T47D (cell line): ENCODE results near the gene SLC25A18.
"Not testable (repeated sequence)": the region's sequence is repeated elsewhere in the genome, so short reads cannot be mapped to it uniquely, and the experiment has no call there.

Experiments
- DNase-seq, 2 experiments: peaks; one replicate each; pipeline versions ENCODE4 v3.0.0 to v3.0.0-alpha.2; 2011 to 2012; ENCODE audit warnings: low read depth in 1 of 2, low spot score in 1 of 2
- JUND ChIP-seq: IDR thresholded peaks from 2 replicates; pipeline ENCODE4 v1.6.1; 2012; ENCODE audit warnings: low read depth
- in situ Hi-C: cut with HindIII; loops from 2 replicates; pipeline ENCODE4 v1.10.0; 2016; ENCODE audit warnings: low sequenced_read_pairs, low pct_unique_long_range_greater_than_20kb

Gene SLC25A18, protein sequence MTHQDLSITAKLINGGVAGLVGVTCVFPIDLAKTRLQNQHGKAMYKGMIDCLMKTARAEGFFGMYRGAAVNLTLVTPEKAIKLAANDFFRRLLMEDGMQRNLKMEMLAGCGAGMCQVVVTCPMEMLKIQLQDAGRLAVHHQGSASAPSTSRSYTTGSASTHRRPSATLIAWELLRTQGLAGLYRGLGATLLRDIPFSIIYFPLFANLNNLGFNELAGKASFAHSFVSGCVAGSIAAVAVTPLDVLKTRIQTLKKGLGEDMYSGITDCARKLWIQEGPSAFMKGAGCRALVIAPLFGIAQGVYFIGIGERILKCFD

DNA sequence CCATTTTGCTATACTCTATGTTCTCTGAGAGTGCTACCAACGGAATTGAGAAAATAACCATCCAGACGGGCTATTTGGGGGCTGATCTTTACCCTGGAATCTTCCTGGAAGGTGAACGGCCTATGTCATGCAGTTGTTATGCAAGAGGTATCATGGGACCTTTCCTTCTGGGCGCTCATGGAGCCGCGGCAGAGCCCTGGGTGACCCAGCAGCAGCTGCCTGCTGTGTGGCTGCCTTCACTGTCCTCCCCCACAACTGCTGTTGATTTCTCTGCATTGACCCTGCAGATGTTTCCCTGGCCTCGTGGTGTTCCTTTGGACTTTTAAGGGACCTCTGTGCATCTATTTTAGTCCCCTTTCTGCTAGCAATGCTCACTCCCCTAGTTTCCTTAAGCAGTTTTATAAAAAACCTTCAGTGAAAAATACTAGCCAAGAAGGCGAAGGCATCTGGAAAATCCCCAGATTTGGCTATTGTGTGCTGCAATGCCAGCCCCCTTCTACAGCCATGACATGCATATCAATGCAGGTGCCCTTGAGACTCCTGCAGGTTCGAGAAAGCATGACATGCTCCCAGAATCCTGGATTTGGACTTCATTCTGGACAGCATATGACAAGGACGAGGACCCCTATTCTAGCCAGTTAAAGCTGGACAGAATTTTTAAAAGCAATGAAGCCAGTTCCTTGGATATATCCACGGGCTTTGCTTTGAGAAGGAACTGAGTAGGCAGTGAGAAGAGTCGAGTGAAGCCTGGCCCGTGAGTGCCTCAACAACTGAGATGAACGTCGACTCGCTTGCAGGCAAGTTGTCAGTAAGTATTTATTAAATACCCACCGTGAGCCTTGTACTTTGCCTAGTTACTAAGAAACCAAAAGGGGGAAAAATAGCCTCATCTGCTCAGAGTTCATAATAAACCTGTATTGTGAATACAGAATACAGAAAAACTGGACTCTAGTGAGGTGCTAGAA lies at the start of gene SLC25A18:
Gene SLC25A18 (plus strand): TSS at position 593 of the 965 bp plus-strand sequence. CDS start 16,447 bp downstream, outside the sequence.
- in situ Hi-C loops: no loop called here
- no peak for TF ChIP-seq JUND
- no peak for DNase-seq

DNA sequence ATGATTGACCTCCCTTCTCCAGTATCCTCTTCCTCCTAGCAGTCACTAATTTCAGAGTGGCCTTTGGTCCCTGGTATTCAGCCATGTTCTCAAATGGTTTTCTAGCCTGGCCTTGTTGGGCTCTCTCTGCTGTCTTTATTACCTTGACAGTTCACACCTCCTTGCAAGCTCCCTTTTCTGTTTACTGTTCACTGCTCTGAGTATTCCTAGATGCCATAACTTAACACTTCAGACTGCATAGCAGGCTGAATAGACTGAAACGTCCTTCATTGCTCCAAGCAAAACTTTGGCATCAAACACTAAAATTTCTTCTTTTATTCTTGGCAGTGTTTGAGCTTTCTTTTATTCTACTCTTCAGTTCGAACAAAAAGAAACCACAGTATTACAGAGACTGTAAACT lies 49.7 kb upstream of the SLC25A18 start:
- TF ChIP-seq JUND: no peak
- in situ Hi-C loops: no loop called here
- DNase-seq: no peak

DNA sequence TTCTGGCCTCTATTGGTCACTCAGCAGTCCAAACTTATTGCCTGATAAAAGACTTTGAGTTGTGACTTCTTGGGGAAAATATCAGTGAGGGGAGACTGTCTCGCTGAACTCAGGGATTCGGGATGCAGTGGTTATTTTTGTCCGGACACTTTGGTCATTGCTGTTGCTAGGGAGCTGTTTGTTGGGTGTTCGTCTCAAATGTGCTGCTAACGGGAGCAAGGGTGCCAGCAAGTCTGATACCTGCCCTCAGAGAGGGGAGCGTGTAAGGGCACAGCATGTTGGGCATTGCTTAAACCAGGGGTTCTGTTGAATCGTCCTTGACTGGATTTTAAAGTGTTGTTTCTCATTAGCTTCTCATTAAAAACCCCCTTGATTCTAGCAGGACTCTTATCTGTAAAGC lies 49.2 kb upstream of the SLC25A18 start:
- TF ChIP-seq JUND: no peak
- in situ Hi-C loops: no loop called here
- DNase-seq: no peak

DNA sequence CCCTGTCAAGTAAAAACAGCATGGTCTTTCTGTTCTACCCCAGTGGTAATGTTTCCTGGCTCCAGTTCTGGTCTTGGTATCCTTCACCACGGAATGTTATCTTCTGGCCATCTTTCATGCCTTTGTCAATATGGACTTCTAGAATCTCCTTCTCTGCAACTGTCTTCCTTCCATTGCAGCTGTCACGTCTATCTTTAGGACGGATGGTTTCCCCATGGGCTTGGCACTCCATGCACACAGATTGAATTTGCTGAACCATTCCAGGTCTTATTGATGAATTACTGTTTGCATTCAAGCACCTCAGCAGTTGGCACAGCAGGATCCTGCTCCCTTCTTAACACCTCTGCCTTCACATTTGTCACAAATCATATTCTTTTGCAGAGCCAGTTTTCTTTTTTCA lies 44.9 kb upstream of the SLC25A18 start:
- in situ Hi-C loops: no loop called here
- no peak for DNase-seq
- no peak for TF ChIP-seq JUND

DNA sequence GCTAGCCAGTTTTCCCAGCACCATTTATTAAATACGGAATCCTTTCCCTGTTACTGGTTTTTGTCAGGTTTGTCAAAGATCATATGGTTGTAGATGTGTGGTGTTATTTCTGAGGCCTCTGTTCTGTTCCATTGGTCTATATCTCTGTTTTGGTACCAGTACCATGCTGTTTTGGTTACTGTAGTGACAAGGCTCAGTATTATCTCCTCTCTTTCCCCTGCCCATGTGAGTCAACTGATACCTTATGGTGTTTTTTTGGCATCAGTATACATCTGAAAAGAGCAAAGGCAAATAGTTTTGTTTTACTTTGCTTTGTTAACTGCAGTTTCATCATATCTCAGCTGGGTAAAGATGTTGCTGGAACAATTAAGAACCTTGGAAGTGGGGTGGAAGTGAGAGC lies 41.3 kb upstream of the SLC25A18 start:
- in situ Hi-C loops, DNase-seq: not testable (repeated sequence)

DNA sequence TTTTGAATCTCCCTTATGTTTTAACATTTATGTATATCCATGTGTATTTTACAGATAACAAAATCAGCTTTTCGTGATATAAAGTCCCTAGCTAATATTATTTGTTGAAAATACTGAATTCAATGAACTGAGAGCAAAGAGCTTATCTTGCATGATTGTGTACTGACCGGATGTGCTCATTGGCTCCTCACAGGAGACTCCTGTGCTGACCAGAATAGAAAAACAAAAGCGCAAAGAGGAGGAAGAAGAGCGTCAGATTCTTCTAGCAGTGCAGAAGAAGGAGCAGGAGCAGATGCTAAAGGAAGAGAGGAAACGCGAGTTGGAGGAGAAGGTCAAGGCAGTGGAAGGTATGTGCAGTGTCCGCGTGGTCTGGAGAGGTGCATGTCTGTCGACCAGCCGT lies 39.4 kb upstream of the SLC25A18 start:
- no peak for DNase-seq
- no peak for TF ChIP-seq JUND
- in situ Hi-C loops: no loop called here

DNA sequence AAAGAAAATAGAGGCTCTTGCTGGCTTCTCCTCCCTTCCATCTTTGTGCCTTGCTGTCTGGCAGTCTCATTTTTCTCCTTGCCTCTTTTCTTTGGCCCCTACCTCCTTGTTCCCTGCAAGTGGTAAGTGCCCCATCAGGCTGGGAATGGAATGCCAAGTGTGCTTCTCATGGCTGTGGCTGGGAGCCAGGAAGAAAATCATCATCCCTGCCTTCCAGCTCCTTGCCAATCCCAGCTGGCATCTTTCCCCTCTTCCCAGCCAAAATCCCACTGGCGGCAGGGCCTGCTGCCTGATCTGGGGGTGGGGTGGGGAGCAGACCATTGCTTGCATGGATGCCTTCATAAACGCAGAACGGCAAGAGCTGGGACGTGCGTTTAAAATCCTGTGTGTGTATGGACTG lies 27.0 kb upstream of the SLC25A18 start:
- in situ Hi-C loops: no loop called here
- TF ChIP-seq JUND: no peak
- no peak for DNase-seq

DNA sequence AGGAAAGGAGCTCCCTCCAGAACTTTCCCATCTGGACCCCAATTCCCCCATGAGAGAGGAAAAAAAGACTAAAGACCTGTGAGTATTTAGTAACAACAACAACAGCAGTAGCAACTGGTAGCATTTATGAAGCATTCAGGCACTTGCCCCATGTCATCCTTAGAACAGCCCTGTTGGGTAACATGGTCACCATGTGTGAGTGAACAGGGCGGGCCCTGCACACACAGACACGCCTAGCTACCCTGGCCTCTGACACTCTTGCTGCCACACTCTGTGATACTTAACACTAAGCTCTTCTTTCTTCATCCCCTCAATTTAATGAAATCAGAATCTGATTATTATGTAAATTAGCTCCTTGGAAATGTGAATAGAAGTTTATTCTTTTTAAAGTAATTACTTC lies 26.1 kb upstream of the SLC25A18 start:
- DNase-seq: no peak
- in situ Hi-C loops: no loop called here
- no peak for TF ChIP-seq JUND

DNA sequence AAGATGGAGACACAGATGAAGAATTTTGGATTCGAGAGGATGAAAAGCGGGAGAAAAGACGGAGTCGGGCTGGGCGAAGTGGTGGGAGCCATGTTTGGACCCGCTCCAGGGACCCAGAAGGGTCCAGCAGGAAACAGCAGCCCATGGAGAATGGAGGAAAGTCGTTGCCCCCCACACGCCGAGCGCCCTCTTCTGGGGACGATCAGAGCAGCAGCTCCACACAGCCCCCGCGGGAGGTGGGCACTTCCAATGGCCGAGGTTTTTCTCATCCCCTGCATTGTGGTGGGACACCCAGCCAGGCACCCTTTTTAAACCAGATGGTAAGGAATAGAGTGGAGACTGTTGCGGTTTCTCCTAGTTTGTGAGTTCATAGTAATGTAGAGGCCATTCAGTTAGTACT lies 22.8 kb upstream of the SLC25A18 start:
- TF ChIP-seq JUND: no peak
- in situ Hi-C loops: no loop called here
- no peak for DNase-seq

DNA sequence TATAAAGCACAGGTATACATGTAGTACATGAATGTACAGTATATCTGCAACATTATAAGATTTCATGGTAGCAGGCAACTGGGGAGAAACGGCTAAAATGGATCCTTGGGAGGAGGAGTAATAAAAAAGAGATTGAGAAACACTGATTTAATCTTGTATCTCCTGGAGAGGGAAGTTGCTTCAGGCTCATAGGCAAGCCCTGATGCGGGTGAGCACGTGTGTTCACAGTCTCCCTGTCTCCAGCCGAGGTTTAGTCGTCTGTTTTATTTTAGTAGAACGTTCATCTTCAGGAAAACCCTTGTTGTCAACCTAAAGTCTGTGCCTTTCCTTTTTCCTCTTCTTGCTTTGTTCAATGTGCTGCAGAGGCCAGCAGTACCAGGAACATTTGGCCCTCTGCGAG lies 21.8 kb upstream of the SLC25A18 start:
- in situ Hi-C loops: no loop called here
- no peak for TF ChIP-seq JUND
- no peak for DNase-seq

DNA sequence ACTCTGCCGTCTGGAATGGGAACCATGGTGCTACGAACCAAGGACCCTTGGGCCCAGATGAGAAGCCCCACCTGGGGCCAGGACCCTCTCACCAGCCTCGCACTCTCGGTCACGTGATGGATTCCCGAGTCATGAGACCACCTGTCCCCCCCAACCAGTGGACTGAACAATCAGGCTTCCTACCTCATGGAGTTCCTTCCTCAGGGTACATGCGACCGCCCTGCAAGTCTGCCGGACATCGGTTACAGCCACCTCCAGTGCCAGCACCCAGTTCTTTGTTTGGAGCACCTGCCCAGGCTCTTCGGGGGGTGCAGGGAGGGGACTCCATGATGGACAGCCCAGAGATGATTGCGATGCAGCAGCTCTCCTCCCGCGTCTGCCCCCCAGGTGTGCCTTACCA lies 20.8 kb upstream of the SLC25A18 start:
- no peak for TF ChIP-seq JUND
- in situ Hi-C loops: no loop called here
- DNase-seq: no peak

DNA sequence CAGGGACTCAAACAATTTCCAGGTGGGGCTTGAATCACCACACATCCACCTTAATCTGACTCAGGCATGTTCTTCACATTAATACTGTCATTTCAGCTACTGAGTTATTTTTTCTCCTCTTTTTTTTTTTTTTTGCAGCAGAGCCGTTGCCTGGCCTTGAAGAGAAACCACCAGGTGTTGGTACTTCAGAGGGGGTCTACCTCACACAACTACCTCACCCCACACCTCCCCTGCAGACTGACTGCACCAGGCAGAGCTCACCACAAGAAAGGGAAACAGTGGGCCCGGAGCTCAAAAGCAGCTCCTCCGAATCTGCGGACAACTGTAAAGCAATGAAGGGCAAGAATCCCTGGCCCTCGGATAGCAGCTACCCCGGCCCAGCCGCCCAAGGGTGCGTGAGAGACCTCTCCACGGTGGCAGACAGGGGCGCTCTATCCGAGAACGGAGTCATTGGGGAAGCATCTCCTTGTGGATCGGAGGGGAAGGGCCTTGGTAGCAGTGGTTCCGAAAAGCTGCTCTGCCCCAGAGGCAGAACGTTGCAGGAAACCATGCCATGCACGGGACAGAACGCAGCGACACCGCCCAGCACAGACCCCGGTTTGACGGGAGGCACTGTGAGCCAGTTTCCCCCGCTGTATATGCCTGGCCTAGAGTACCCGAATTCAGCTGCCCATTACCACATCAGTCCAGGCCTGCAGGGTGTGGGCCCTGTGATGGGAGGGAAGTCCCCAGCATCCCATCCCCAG lies 15.1 kb upstream of the SLC25A18 start:
- no peak for DNase-seq
- in situ Hi-C loops: no loop called here
- no peak for TF ChIP-seq JUND

DNA sequence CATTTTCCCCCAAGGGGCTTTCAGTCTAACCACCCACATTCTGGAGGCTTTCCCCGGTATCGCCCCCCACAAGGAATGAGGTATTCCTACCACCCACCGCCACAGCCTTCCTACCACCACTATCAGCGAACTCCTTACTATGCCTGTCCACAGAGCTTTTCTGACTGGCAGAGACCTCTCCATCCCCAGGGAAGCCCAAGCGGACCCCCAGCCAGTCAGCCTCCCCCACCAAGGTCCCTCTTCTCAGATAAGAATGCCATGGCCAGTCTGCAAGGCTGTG lies 14.6 kb upstream of the SLC25A18 start:
- no peak for DNase-seq
- TF ChIP-seq JUND: no peak
- in situ Hi-C loops: no loop called here
